HG02588 (cell line): Measurements from ENCODE around the gene TMTC1.

ENCODE experiments used
- ATAC-seq: cut with Tn5 transposase; IDR thresholded peaks from one replicate; pipeline ENCODE4 v1.9.1; 2021; ENCODE audit warnings: mild to moderate bottlenecking, moderate library complexity; ENCODE audit not compliant: unreplicated experiment

Gene TMTC1

DNA sequence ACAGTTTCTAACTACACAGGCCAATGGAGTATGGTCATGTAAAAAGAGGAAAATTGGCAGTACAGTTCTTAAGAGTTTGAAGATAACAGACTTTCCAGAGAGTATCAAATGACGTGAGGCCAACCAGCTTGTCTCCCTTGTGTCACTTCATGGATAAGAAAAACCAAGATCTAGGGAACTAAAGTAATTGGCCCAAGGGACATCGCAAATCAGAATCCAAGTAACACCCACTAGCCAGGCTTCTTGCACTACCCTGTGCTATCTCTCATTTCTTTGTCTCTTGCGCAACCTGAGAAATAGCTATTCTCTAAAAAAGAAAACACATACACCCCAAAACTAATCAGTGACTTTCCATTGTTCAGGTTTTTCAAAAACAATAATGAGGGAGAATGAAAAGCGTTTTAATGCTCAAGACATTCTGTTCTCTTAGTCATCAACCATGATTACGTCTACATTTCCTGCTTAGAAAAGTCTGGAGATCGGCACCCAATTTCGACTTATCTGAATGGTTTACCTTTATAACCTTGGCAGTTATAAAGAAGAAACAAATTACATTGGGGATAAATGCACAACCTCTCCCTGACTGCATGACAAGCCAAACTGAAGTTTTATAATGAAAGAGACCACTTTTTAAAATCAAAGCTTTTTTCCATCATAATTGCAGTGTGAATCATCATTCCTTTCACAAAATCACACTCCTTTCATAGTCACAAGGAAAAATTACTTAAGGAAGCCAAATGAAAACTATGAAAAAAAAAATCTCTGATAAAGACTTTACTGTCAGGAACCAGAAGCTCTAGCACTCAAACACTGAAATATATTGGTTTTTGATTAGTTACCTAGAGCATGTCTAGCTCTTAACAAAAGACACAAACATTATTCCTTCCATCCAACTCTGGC lies 42.1 kb downstream of the TMTC1 start:
- ATAC-seq = no peak

DNA sequence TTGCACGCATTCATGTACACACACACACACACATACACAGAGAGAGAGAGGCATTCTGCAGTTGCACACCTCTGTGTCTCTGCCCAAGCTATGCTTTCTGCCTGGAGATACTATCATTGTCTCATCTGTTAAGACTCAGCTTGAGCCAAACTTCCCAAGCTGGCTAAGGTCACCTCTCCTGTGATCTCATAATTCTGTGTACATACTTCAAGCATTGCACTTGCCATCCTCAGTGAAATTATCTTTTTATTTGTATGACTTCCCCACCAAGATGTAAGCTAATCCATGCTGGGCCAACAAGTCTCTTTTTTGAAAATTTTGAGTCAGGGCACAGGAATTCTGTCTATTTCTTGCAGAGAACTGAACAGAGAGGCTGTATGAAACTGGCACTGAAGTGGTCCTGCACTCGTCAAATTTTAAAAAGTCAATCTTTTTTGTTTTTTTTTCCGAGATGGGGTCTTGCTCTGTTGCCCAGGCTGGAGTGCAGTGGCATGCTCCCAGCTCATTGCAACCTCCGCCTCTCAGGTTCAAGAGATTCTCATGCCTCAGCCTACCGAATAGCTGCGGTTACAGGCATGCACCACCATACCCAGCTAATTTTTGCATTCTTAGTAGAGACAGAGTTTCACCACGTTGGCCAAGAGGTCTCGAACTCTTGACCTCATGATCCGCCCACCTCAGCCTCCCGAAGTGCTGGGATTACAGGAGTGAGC lies 44.3 kb downstream of the TMTC1 start:
- ATAC-seq = no peak

DNA sequence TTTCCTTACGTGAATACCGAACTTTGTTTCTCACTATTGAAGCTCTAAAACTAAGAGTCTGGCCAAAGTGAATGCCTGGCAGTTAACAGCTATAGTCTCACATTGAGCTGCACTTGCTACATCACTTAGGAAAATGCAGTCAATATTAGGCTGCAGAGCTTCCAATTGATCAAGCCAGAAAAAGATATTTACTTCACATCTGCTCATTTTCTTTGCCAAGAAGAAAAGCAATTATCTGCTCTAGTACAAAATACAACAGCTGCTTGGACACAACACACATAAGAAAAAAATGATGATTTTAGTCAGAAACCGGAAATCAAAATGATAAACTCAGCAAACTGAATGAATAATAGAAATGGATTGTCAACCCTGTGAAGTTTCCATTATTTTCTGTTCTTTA lies 45.4 kb downstream of the TMTC1 start:
- no peak for ATAC-seq

DNA sequence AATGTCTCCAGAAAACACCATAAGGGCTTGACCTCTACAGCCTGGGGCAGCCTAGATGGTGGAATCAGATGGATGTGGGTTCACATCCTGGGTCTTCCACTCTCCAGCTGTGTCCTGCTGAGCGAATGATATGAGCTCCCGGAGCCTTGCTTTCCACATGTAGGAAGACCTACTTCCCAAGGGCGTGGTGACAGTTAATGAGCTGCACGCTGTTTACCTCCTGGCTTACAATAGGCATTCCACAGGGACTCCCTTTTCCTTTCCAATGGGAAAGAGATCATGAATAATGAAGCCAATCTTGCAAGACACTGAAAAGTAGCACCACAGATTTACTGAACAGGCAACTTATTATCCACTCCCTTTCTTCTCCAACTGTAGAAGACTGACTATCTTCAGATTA lies 46.1 kb downstream of the TMTC1 start:
- no peak for ATAC-seq

DNA sequence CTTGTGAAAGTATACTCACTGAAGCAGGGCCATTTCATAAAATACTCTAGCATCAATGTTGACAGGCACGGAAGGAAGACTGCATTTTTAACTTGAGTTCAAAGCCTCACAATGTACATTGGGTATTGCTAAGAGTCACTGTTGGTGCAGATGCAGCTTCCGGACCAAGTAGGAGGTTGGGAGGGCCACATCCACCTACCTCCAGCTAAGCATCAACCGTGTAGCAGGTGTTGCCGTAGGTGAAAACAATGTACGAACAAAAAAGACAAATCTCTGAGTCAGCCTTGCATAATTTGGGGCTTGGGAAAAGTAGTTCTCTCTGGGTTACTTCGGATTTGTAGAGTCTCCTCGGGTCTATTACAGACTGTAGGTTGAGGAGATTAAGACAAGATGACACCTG lies 48.1 kb downstream of the TMTC1 start:
- ATAC-seq = no peak

DNA sequence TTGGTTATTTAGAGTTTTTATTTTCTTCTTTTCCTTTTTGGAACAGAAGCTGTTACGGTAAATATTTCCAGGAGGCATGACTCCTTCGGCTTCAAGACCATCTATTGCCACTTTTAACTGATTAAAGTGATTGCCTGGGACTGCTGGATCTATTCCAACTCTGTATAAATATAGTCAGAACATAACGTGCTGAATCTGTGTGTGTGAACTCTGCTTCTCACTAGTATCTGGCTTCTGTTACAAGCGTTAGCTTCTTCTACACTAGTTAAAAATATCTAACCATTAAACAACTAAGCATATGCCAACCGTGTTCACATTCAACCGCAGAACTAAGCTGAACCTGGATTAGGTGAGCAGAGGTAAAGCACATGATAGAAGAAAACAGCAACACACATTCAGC lies 49.0 kb downstream of the TMTC1 start:
- no peak for ATAC-seq

DNA sequence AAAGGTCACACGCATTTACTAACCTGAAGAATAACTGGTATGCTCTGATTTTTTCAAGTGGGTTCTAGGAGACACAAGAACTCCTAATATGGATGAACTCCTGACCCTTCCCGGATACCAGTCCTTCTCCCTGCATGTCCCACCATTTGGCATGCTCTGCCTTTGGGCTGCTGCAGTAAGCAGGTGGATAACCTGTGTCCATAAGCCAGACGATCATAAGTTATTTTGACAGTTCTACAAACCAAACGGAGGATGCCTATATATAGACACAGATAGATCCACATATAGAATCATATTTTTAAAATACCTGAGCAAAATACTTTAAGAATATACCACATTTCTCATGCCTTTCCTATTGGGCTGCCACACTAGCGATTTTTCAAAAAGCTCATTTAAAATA lies 49.4 kb downstream of the TMTC1 start:
- ATAC-seq = no peak

DNA sequence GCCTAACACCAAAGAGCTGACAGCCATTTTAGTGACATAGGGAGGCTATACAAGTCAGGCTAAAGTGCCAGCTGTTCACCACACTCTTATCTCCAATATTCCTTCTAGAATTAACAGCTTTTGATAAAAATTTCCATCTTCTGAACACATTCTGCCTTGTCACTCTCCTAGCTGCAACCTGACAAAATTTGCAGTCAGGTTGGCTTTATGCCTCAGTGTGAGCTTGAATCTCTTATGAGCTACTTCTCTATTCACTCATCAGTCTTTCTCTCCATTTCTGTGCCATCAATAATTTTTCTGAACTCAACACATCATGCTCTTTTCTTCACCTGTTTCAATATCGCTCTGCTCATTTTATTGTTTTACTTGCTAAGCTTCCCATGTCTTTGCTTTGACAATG lies 50.2 kb downstream of the TMTC1 start:
- ATAC-seq = no peak

DNA sequence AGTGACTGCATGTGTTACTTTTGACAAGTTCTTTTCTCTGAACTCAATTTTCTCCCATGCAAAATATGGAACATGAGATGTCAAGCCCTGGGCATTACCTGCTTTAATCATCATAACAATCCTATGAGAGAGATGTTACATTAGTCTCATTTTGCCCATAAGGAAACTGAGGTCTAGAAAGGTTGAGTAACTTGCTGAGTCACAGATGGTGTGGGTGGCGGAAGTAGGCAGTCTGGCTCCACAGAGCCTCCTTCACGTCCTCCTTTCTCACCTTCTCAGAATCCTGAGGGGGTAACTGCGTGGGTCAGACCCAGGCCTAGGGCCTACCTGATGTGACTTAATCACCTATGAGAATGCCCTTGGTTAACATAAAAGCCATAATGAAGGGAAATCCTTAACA lies 50.7 kb downstream of the TMTC1 start:
- ATAC-seq = no peak

DNA sequence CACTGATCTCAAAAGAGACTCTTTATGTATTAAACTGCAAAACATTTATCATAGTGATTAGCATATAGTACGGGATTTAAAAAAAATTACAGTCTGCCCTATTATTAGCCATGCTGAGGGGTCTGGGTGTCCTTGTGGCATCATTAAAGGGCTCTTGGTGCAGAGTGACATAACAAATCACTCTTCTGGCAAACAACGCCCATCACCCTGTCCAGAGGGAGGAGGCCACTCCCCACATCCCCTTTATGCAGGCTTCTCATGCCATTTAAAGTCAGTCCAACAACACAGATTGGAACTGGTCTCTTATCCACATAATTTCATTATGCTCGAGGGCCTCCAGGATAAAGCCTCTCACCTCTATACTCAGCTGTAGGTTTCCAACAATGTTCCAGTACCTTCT lies 51.1 kb downstream of the TMTC1 start:
- no peak for ATAC-seq

DNA sequence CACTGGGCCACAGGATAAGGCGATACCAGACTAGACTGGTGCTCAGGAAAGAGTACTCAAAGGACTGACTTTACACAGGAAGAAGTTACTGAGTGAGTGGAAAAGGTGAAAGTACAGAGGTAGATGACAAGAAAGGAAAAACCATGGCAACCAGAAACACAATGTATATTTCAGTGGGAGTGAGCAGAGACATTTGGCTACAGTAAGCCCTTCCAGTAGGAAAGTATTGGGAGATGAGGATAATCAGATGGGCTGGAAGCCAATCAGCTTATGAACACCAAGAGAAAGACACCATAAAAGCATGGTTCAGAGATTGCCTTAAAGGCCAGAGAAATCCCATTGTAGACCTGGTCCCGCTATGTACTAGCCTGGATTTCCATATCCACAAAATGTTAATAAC lies 51.6 kb downstream of the TMTC1 start:
- ATAC-seq = no peak

DNA sequence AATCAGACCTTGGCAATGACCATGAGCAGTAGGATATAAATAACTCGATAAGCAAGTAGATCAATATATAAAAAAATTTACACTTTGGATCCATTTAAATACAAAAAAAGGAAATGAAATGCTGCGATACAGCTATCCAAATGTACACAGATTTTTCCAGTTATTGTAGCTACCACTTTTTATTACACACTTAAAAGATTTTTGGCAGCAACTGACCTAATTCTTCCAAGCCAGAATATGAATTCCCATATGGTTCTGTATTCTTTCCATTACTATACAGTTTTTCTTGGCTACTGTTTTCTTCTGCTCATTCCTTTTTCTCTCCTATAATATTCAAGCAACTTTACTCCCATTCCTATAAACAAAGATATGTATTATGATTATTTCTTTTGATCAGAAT lies 52.2 kb downstream of the TMTC1 start:
- ATAC-seq = no peak

DNA sequence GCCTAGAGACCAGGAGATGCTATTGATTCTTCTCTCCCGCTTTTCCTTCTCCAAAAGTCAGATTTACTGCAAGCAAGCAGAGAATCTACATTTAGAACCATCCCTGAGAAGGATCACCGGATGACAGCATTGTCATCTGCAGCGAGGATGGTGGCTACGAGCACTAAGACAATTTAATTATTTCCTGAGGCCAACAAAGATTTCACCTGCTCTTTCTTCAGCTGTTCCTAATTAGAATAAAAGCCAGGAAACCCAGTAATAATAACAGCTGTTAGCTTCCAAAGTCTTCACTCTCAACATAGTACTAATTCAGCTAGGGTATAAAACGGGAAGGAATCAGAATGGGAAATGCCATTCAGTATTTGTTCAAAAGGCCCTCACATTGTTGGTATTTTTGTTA lies 53.3 kb downstream of the TMTC1 start:
- ATAC-seq = no peak

DNA sequence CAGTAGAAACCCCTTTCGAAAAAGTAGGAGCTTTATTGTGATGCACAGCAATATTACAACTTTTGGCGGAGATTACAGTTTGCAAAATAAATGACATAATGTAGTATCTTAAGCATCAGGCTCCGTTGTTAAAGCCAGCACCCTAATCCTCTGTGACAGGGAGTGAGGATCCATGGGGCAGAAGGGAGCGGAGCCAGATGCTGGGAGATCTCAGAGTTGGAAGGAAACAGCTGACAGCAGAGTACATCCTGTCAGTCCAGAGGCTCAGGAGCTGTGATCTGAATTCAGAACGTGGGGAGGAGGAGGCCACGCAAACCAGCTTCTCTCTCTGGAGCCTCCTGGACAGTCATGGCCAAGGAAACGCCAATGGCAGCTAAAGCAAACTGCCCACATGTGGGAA lies 55.7 kb downstream of the TMTC1 start:
- no peak for ATAC-seq

DNA sequence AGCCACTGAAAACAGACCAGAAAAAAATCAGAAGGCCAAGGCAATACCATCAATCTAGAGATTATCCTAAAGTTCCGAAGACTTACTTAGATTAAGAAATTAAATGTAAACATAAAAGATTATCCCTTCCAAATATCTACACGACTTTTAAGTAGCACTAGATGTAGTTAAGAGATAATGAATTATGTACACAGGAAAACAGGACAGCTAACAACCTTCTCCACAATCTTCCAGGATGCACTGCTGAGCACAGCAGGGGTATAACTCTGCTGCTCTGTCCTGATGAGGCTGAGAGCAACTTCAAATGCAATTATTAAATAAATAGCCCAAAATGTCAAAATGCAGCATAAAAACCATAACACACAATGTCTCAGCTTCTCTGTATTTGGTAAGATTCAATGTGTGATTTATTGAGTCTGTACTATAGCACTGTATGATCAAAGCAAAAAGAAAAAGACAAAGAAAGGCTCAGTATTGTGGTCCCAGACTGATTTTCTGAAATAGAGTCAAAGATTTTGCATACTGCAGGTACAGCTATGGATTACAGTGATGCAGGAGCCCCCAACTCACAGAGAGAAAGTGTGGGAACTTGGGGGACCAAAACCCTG lies 56.9 kb downstream of the TMTC1 start:
- ATAC-seq = no peak

DNA sequence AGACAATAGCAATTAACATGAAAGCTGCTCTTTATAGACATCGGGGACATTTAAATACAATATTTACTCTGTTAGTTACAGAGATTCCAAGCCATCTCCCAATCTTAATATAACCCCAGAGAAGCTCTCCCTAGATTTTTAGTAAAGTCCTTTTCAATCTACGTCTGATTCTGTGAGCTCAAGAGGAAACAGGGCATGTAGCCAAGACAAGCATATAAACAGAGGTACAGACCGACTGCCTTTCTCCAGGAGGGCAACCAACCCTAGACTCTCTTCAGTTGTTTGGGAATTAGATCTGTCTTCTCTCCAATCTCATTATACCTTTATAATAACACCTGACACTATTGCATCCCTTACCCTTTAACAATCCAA lies 57.4 kb downstream of the TMTC1 start:
- ATAC-seq = no peak

DNA sequence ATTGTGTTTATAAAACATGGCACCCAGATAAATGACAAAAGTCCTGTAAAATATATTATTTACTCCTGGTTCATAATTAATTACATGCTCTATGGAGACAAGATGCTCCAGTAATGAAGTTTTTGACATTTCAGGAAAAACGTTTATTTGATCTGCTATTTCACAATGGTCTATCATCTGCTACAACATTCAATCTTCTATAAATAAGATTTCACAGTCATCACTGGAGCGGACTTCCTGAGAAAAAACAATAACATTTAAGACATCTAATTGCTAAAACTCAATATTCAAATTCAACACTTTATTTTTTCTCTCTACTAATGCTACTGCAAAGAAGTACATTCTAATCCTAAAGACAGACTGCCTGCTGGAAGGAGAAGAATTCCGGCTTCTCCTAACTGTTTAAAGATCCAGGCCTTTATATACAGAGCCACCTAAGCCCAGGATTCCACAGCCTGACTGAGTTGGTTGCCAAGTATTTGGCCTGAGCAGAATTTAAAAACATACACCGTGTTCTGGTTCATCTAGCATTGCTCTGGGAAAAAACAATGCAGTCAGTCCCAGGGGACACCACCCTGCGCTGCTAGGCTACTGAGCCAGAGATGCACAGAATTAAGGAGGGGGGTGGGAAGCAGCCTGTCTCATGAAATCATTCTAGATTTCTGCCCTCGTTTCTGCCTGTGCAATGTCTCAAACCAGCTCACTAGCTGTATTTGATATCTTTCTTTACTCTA lies 58.0 kb downstream of the TMTC1 start:
- no peak for ATAC-seq

DNA sequence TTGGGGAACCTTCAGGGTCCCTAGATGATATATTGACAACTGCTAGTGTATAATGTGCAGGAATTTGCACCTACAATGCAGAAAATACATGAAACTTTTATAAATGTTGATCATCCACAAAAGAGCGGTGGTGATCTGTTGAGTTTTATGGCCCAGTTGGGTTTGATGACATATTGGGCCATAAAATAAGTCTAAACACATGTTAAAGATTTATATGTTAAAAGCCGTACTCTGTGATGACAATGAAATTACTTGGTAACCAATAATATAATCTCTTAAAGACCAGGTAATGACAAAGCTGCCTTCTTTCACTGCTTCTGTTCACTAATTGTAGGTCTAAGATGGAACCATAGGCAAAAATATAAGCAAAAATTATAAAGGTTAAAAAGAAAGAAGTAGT lies 61.6 kb downstream of the TMTC1 start:
- no peak for ATAC-seq

DNA sequence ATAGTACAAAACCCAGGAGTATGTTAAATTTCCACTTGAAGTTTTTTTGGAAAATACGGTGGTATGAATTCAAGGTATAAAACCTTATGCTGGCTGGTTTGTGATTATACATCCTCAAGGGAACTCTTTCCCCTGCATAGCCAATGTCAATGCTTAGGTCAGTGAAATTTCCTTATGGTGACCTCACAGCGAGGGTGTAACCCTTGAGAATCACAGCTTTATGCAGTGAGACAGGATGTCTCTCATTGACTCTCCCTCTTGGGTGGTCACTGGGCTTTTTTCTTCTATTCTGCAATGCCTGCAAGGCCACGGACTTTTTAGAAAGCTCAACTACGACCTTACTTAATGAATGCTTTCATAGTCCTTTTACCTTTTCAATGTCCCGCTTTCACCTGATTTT lies 64.4 kb downstream of the TMTC1 start:
- no peak for ATAC-seq

DNA sequence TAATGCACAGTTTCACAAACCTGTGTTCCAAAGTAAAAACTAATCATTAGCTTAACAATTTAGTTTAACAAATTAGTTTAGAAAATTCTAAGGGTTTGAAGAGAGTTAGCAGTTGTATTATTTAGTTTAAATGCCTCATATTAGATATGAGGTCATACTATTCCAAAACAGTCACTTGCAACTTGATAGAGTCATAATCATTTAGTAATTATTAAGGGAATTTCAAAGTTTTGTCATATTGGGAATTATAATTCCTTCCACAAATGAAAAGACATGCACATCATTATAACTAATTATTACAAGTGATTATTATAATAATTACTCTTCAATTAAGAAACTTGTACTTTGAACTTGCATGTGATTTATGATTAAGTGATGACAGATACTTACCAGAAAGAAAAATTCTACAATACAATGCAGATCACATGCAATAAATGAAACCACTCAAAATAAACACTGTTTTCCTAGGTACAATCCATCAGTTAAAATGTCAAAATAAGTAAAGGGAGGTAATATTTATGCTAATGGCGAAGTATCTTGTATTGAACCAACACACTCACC lies 66.1 kb downstream of the TMTC1 start:
- no peak for ATAC-seq

DNA sequence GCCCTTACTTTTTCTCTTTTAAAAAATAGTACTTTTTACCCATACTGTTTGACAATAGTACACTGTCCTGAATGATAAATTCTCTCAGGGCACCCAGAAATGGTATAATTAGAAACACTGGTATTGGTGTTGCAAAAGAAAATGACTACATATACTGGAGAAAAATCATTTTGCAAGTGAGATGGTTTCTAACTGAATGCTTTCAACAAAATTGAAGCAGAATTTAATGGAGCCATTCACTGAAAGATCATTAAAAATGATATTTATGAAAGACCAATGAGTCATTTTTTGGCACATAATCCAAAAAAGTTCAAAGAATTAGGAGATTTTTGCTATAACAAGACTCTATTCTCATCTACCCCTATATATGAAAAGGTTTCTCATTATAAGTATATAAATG lies 68.8 kb downstream of the TMTC1 start:
- no peak for ATAC-seq
